Glomerular visceral epithelial cell (primary cell): ENCODE data around the gene COL23A1.

Experiments used
- DNase-seq: peaks from one replicate; pipeline ENCODE4 v3.0.0-alpha.2; 2016; ENCODE audit errors: extremely low spot score

COL23A1 gene

GRCh38 chr5:178360222-178360925, 229.8 kb downstream of the COL23A1 start:
- no peak for DNase-seq

GRCh38 chr5:178359738-178360137, 230.5 kb downstream of the COL23A1 start:
- no peak for DNase-seq

- no peak for DNase-seq
These were observed 232.5 kb downstream of the COL23A1 start for GRCh38 chr5:178357678-178358077.

GRCh38 chr5:178357121-178357521, 233.1 kb downstream of the COL23A1 start:
- no peak for DNase-seq

GRCh38 chr5:178356431-178356872, 233.7 kb downstream of the COL23A1 start:
- DNase-seq = no peak

- DNase-seq = no peak
These were observed 234.5 kb downstream of the COL23A1 start for GRCh38 chr5:178355671-178356070.

GRCh38 chr5:178353461-178353860, 236.7 kb downstream of the COL23A1 start:
- no peak for DNase-seq

GRCh38 chr5:178352035-178352349, 238.2 kb downstream of the COL23A1 start:
- DNase-seq = no peak

- DNase-seq = no peak
These were observed 238.8 kb downstream of the COL23A1 start for GRCh38 chr5:178351221-178352034.

- DNase-seq = no peak
These were observed 239.6 kb downstream of the COL23A1 start for GRCh38 chr5:178350361-178351220.

GRCh38 chr5:178349625-178350353, 240.4 kb downstream of the COL23A1 start:
- DNase-seq = no peak

- DNase-seq = no peak
These were observed 241.1 kb downstream of the COL23A1 start for GRCh38 chr5:178349075-178349511.

- DNase-seq = no peak
These were observed 241.7 kb downstream of the COL23A1 start for GRCh38 chr5:178348356-178349074.

- DNase-seq = no peak
These were observed 242.2 kb downstream of the COL23A1 start for GRCh38 chr5:178347956-178348355.

- DNase-seq = no peak
These were observed 243.4 kb downstream of the COL23A1 start for GRCh38 chr5:178346607-178347334.

GRCh38 chr5:178343306-178343705, 246.9 kb downstream of the COL23A1 start:
- no peak for DNase-seq

GRCh38 chr5:178341851-178342140, 248.4 kb downstream of the COL23A1 start:
- DNase-seq = no peak

GRCh38 chr5:178341091-178341850, 248.9 kb downstream of the COL23A1 start:
- DNase-seq = no peak

GRCh38 chr5:178340637-178341036, 249.6 kb downstream of the COL23A1 start:
- no peak for DNase-seq

- no peak for DNase-seq
These were observed 250.0 kb downstream of the COL23A1 start for GRCh38 chr5:178340187-178340586.
